ENCODE results near the gene MYD88.

GRCh38 chr3:38107911-38108648 lies 30.4 kb upstream of the MYD88 start:
- TF ChIP-seq, protein P1, sequence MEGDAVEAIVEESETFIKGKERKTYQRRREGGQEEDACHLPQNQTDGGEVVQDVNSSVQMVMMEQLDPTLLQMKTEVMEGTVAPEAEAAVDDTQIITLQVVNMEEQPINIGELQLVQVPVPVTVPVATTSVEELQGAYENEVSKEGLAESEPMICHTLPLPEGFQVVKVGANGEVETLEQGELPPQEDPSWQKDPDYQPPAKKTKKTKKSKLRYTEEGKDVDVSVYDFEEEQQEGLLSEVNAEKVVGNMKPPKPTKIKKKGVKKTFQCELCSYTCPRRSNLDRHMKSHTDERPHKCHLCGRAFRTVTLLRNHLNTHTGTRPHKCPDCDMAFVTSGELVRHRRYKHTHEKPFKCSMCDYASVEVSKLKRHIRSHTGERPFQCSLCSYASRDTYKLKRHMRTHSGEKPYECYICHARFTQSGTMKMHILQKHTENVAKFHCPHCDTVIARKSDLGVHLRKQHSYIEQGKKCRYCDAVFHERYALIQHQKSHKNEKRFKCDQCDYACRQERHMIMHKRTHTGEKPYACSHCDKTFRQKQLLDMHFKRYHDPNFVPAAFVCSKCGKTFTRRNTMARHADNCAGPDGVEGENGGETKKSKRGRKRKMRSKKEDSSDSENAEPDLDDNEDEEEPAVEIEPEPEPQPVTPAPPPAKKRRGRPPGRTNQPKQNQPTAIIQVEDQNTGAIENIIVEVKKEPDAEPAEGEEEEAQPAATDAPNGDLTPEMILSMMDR (IDR thresholded peaks at IDR 0.05): no peak
- no peak for TF ChIP-seq POLR2A (IDR thresholded peaks at IDR 0.05)
- no peak for TF ChIP-seq EP300 (IDR thresholded peaks at IDR 0.05)
